Loucy (cell line): ENCODE measurements around the gene CSNK2A1.

ENCODE experiments used
- EZH2phosphoT487 ChIP-seq: fragments of 200-600 bp; IDR thresholded peaks from 2 replicates; pipeline ENCODE4 v1.6.1; 2018; ENCODE audit warnings: antibody characterized with exemption, mild to moderate bottlenecking, moderate library complexity, borderline replicate concordance
- TF ChIP-seq, protein P1 (sequence below): fragments of 200-600 bp; sonication (generic); conservative IDR thresholded peaks from 2 replicates; pipeline ENCODE4 v1.5.1; 2014; ENCODE audit warnings: mild to moderate bottlenecking, antibody characterized with exemption, low read length

DNA sequence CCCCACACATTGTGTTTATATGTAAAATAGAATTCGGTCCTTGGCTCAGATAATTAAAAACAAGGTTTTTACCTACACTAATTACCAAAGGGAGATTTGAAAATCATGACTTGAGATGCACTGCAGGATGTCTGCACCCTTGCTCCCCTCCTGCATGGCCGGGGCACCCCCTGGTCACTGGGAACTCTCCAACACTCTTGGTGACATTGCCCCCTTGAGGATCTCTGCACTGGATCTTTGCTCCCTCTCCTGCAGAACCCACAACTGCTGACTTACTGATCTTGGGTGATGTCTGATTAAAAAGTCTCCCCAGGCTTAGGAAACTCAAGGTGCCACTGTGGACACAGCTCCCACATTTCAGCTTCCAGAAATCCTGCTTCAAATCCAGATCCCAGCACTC lies 17.1 kb upstream of the CSNK2A1 start:
- TF ChIP-seq, protein P1, sequence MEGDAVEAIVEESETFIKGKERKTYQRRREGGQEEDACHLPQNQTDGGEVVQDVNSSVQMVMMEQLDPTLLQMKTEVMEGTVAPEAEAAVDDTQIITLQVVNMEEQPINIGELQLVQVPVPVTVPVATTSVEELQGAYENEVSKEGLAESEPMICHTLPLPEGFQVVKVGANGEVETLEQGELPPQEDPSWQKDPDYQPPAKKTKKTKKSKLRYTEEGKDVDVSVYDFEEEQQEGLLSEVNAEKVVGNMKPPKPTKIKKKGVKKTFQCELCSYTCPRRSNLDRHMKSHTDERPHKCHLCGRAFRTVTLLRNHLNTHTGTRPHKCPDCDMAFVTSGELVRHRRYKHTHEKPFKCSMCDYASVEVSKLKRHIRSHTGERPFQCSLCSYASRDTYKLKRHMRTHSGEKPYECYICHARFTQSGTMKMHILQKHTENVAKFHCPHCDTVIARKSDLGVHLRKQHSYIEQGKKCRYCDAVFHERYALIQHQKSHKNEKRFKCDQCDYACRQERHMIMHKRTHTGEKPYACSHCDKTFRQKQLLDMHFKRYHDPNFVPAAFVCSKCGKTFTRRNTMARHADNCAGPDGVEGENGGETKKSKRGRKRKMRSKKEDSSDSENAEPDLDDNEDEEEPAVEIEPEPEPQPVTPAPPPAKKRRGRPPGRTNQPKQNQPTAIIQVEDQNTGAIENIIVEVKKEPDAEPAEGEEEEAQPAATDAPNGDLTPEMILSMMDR, result peak; percentile 35; the same call in 1 of the 2 replicates
- no peak for TF ChIP-seq EZH2phosphoT487
